Type B pancreatic cell (in vitro differentiated cells): ENCODE data around the gene PGBD2. TPM values are rescaled to one million over a fixed set of nuclear protein-coding genes. Genes with fewer than 3 reads are reported as not detected.

Experiments used
- DNase-seq: peaks from one replicate; pipeline ENCODE4 v3.0.0; 2021; ENCODE audit warnings: mixed read lengths; ENCODE audit not compliant: unreplicated experiment; ENCODE audit errors: extremely low spot score
- H3K27ac Mint-ChIP-seq: 2 replicates; pipeline ENCODE4 v1.8.0; 2021; ENCODE audit warnings: mild to moderate bottlenecking, mixed read lengths
- H3K27me3 Mint-ChIP-seq: 2 replicates; pipeline ENCODE4 v1.8.0; 2021; ENCODE audit warnings: mixed read lengths
- H3K36me3 Mint-ChIP-seq: 2 replicates; pipeline ENCODE4 v1.8.0; 2021; ENCODE audit warnings: mixed read lengths
- H3K4me1 Mint-ChIP-seq: one replicate; pipeline ENCODE4 v1.8.0; 2021; ENCODE audit warnings: mixed read lengths; ENCODE audit not compliant: unreplicated experiment
- H3K4me3 Mint-ChIP-seq: 2 replicates; pipeline ENCODE4 v1.8.0; 2021; ENCODE audit warnings: mild to moderate bottlenecking, mixed read lengths
- H3K9me3 Mint-ChIP-seq: 2 replicates; pipeline ENCODE4 v1.8.0; 2021; ENCODE audit warnings: mixed read lengths
- total RNA-seq: library from RNA; stranded (reverse); gene quantifications from 2 replicates; pipeline ENCODE4 v1.2.1, GENCODE V29; 2021; ENCODE audit warnings: low replicate concordance
- TF ChIP-seq, protein P1 (sequence below): fragments of 200-600 bp; sonication (generic); conservative IDR thresholded peaks from 2 replicates; pipeline ENCODE4 v1.5.0; 2021; ENCODE audit warnings: antibody characterized with exemption, mild to moderate bottlenecking

PGBD2 gene
- total RNA-seq, 1 donor from 2014 or later = 14.8 TPM

- TF ChIP-seq, protein P1, sequence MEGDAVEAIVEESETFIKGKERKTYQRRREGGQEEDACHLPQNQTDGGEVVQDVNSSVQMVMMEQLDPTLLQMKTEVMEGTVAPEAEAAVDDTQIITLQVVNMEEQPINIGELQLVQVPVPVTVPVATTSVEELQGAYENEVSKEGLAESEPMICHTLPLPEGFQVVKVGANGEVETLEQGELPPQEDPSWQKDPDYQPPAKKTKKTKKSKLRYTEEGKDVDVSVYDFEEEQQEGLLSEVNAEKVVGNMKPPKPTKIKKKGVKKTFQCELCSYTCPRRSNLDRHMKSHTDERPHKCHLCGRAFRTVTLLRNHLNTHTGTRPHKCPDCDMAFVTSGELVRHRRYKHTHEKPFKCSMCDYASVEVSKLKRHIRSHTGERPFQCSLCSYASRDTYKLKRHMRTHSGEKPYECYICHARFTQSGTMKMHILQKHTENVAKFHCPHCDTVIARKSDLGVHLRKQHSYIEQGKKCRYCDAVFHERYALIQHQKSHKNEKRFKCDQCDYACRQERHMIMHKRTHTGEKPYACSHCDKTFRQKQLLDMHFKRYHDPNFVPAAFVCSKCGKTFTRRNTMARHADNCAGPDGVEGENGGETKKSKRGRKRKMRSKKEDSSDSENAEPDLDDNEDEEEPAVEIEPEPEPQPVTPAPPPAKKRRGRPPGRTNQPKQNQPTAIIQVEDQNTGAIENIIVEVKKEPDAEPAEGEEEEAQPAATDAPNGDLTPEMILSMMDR = no peak
- Mint-ChIP-seq H3K36me3 (no peaks in the 10 kb centered on the region), H3K4me3 (no peak overlapping the region), H3K9me3 (no peaks in the 10 kb centered on the region), H3K4me1 (peaks cover 8% of the 10 kb centered on the region), H3K27ac (no peak overlapping the region), H3K27me3 (peaks cover 4% of the 10 kb centered on the region)
- DNase-seq = no peak
Observed at GRCh38 chr1:248892590-248892989, 13.4 kb upstream of the PGBD2 start.

DNA sequence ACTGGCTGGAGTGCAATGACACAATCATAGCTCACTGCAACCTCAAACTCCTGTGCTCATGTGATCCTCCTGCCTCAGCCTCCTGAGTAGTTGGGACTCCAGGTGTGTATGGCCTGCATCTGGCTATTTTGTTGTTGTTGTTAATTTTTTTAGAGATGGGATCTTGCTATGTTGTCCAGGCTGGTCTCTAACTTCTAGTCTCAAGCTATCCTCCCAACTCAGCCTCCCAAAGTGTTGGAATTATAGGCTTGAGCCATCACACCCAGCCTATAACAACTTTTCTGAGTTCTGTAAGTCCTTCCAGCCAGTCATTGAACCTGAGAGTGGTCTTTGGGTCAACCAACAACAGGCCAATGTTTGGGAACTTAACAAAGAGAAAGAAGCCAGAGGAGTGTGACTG lies 11.2 kb upstream of the PGBD2 start:
- Mint-ChIP-seq H3K27me3 (peaks cover 18% of the 10 kb centered on the region), H3K27ac (no peak overlapping the region), H3K4me3 (no peak overlapping the region), H3K4me1 (peaks cover 8% of the 10 kb centered on the region), H3K9me3 (no peaks in the 10 kb centered on the region), H3K36me3 (no peaks in the 10 kb centered on the region)
- DNase-seq = no peak
- TF ChIP-seq, protein P1 = no peak

DNA sequence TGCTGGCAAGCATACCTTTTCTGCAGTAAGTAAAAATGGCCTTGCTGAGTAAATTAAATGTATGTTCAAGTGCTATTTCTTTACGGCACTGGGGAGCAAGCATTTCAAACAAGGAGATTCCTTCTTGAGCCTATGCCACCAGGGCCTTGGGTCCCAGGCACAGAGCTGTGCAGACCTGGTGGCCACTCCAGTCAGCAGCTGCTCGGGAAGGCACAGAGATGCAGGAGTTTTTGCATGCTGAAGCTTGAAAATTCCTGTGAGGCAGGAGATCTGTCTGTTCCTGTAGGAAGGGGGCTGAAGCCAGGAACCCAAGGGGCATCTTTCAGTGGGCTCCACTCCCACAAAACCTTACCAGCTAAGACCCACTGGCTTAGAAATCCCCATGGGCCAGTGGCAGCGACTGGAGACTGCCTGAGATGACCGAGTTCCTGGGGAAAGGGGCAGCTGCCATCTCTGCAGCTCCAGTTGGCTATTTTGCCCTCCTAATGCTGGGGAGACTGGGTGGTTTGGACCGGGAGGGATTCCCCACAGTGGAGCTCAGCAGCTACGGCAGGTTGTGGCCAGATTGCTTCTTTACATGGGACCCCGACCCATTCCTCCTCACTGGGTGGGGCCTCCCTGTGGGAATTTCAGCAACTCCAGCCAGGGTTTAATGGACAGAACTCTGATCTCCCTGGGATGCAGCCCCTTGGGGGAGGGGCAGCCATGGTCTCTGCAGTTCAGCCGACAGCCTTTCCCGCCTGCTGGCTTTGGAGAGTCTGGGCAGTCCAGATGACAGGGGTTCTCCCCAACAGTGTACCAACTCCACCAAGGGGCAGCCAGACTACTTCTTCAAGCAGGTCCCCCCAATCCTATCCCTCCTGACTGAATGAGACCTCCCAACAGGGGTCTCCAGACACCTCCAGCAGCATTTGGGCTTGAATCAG lies 8.4 kb upstream of the PGBD2 start:
- peak overlapping the region; percentile 35 for H3K27ac Mint-ChIP-seq
- peaks cover 32% of the 10 kb centered on the region for H3K27me3 Mint-ChIP-seq
- peaks cover 8% of the 10 kb centered on the region for H3K4me1 Mint-ChIP-seq
- TF ChIP-seq, protein P1 = no peak
- no peak for DNase-seq
- H3K36me3 Mint-ChIP-seq = no peaks in the 10 kb centered on the region
- no peaks in the 10 kb centered on the region for H3K9me3 Mint-ChIP-seq
- H3K4me3 Mint-ChIP-seq = no peak overlapping the region

- Mint-ChIP-seq H3K4me3 (no peak overlapping the region), H3K36me3 (no peaks in the 10 kb centered on the region), H3K27ac (no peak overlapping the region), H3K27me3 (peaks cover 28% of the 10 kb centered on the region), H3K4me1 (peaks cover 8% of the 10 kb centered on the region), H3K9me3 (no peaks in the 10 kb centered on the region)
- TF ChIP-seq, protein P1 = no peak
- DNase-seq = no peak
Observed at GRCh38 chr1:248900637-248901036, 5.4 kb upstream of the PGBD2 start.

DNA sequence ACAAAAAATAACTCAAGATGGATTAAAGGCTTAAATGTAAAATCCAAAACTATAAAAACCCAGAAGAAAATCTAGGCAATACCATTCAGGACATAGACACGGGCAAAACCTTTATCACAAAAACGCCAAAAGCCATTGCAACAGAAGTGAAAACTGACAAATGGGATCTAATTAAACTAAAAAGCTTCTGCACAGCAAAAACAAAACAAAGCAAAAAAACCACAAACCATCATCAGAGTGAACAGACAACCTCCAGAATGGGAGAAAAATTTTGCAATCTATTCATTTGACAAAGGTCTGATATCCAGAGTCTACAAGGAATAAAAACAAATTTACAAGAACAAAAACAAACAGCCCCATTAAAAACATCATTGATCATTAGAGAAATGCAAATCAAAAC lies 4.5 kb upstream of the PGBD2 start:
- no peak for DNase-seq
- Mint-ChIP-seq H3K27me3 (peaks cover 28% of the 10 kb centered on the region), H3K27ac (no peak overlapping the region), H3K4me3 (no peak overlapping the region), H3K9me3 (no peaks in the 10 kb centered on the region), H3K4me1 (peaks cover 7% of the 10 kb centered on the region), H3K36me3 (no peaks in the 10 kb centered on the region)
- TF ChIP-seq, protein P1 = no peak
